H9 (cell line): ENCODE results near the gene GNA12. TPM values are rescaled to one million over a fixed set of nuclear protein-coding genes. Genes with fewer than 3 reads are reported as not detected.

Source experiments
- DNase-seq: peaks from one replicate; pipeline ENCODE4 v3.0.0-alpha.2; 2017
- H2AFZ ChIP-seq: one replicate; pipeline ENCODE4 v1.6.1; 2013; ENCODE audit warnings: mild to moderate bottlenecking, low read length, control low read depth, moderate library complexity
- H2AK5ac ChIP-seq: 2 replicates; pipeline ENCODE4 v1.6.1; 2013; ENCODE audit warnings: low read length, control low read depth, mixed read lengths; ENCODE audit not compliant: insufficient read length
- H2BK120ac ChIP-seq: one replicate; pipeline ENCODE4 v1.6.1; 2013; ENCODE audit warnings: low read depth, mild to moderate bottlenecking, low read length, control low read depth, inconsistent platforms; ENCODE audit not compliant: poor library complexity, severe bottlenecking
- H2BK12ac ChIP-seq: 2 replicates; pipeline ENCODE4 v1.6.1; 2013; ENCODE audit warnings: low read length, control low read depth, mixed read lengths, low read depth; ENCODE audit not compliant: insufficient read length
- H2BK15ac ChIP-seq: 2 replicates; pipeline ENCODE4 v1.6.1; 2013; ENCODE audit warnings: low read depth, low read length, control low read depth
- H2BK20ac ChIP-seq: one replicate; pipeline ENCODE4 v1.6.1; 2013; ENCODE audit warnings: low read depth, mild to moderate bottlenecking, low read length, control low read depth, inconsistent platforms; ENCODE audit not compliant: poor library complexity, severe bottlenecking
- H2BK5ac ChIP-seq: 2 replicates; pipeline ENCODE4 v1.6.1; 2013; ENCODE audit warnings: low read length, control low read depth, mixed read lengths; ENCODE audit not compliant: insufficient read length
- H3K14ac ChIP-seq: 2 replicates; pipeline ENCODE4 v1.6.1; 2013; ENCODE audit warnings: low read length, control low read depth; ENCODE audit not compliant: insufficient read depth
- H3K18ac ChIP-seq: 2 replicates; pipeline ENCODE4 v1.6.1; 2013; ENCODE audit warnings: low read depth, mild to moderate bottlenecking, mixed read lengths, low read length, control low read depth; ENCODE audit not compliant: insufficient read length
- H3K23ac ChIP-seq: 2 replicates; pipeline ENCODE4 v1.6.1; 2013; ENCODE audit warnings: low read length, control low read depth, mixed read lengths, low read depth; ENCODE audit not compliant: insufficient read length
- H3K23me2 ChIP-seq: 2 replicates; pipeline ENCODE4 v1.6.1; 2013; ENCODE audit warnings: low read depth, mild to moderate bottlenecking, mixed read lengths, low read length, control low read depth; ENCODE audit not compliant: insufficient read length, poor library complexity, severe bottlenecking
- H3K27ac ChIP-seq: 2 replicates; pipeline ENCODE4 v1.5.1; 2013; ENCODE audit warnings: low read length, control low read depth, mixed read lengths, low read depth; ENCODE audit not compliant: insufficient read length
- H3K27me3 ChIP-seq: 2 replicates; pipeline ENCODE4 v1.6.1; 2013; ENCODE audit warnings: low read length, control low read depth, inconsistent platforms; ENCODE audit not compliant: insufficient read depth
- H3K4ac ChIP-seq: 2 replicates; pipeline ENCODE4 v1.6.1; 2013; ENCODE audit warnings: low read depth, mild to moderate bottlenecking, control low read depth, inconsistent platforms, low read length, moderate library complexity
- H3K4me1 ChIP-seq: 2 replicates; pipeline ENCODE4 v1.6.1; 2013; ENCODE audit warnings: low read length, control low read depth, inconsistent platforms; ENCODE audit not compliant: insufficient read depth
- H3K4me2 ChIP-seq: 2 replicates; pipeline ENCODE4 v1.6.1; 2013; ENCODE audit warnings: low read length, control low read depth, mixed read lengths; ENCODE audit not compliant: insufficient read length, insufficient read depth
- H3K56ac ChIP-seq: 2 replicates; pipeline ENCODE4 v1.6.1; 2013; ENCODE audit warnings: low read depth, mild to moderate bottlenecking, mixed read lengths, low read length, control low read depth; ENCODE audit not compliant: insufficient read length
- H3K79me1 ChIP-seq: 2 replicates; pipeline ENCODE4 v1.6.1; 2013; ENCODE audit warnings: low read depth, mild to moderate bottlenecking, moderate library complexity, low read length, control low read depth, inconsistent platforms; ENCODE audit not compliant: insufficient read depth, poor library complexity, severe bottlenecking
- H3K79me2 ChIP-seq: 2 replicates; pipeline ENCODE4 v1.6.1; 2013; ENCODE audit warnings: low read length, control low read depth, inconsistent platforms; ENCODE audit not compliant: insufficient read depth
- H3K9ac ChIP-seq: 2 replicates; pipeline ENCODE4 v1.6.1; 2013; ENCODE audit warnings: low read length, control low read depth, mixed read lengths; ENCODE audit not compliant: insufficient read length; ENCODE audit errors: extremely low read depth
- H3K9me3 ChIP-seq: one replicate; pipeline ENCODE4 v1.6.1; 2013; ENCODE audit warnings: low read depth, low read length, inconsistent platforms; ENCODE audit not compliant: control insufficient read depth
- H3T11ph ChIP-seq: one replicate; pipeline ENCODE4 v1.6.1; 2013; ENCODE audit warnings: mild to moderate bottlenecking, low read length, control low read depth, inconsistent platforms
- H4K20me1 ChIP-seq: one replicate; pipeline ENCODE4 v1.6.1; 2013; ENCODE audit not compliant: control insufficient read depth, insufficient read length, insufficient read depth
- H4K5ac ChIP-seq: 2 replicates; pipeline ENCODE4 v1.6.1; 2013; ENCODE audit warnings: low read depth, mild to moderate bottlenecking, mixed read lengths, low read length, control low read depth; ENCODE audit not compliant: insufficient read length
- H4K8ac ChIP-seq: replicated peaks from 2 replicates; pipeline ENCODE4 v1.6.1; 2013; ENCODE audit warnings: low read length, control low read depth, mixed read lengths, low read depth; ENCODE audit not compliant: insufficient read length
- H4K91ac ChIP-seq: 2 replicates; pipeline ENCODE4 v1.6.1; 2013; ENCODE audit warnings: low read depth, mild to moderate bottlenecking, moderate library complexity, mixed read lengths, low read length, control low read depth; ENCODE audit not compliant: insufficient read length
- H3K27ac Mint-ChIP-seq, 3 experiments: 2 replicates in 2 of 3; 3 replicates in 1 of 3; pipeline ENCODE4 v1.8.0; 2020 to 2021; ENCODE audit warnings: mixed read lengths in 3 of 3, mild to moderate bottlenecking in 1 of 3, moderate library complexity in 1 of 3
- H3K27me3 Mint-ChIP-seq: 2 replicates; pipeline ENCODE4 v1.8.0; 2021; ENCODE audit warnings: low read depth, mild to moderate bottlenecking, moderate library complexity, mixed read lengths
- H3K36me3 Mint-ChIP-seq, 3 experiments: 2 replicates in 2 of 3; 3 replicates in 1 of 3; pipeline ENCODE4 v1.8.0; 2020 to 2021; ENCODE audit warnings: low read depth in 3 of 3, mixed read lengths in 3 of 3; ENCODE audit not compliant: insufficient read depth in 1 of 3
- H3K4me1 Mint-ChIP-seq, 2 experiments: 2 replicates each; pipeline ENCODE4 v1.8.0; 2020; ENCODE audit warnings: mixed read lengths in 2 of 2
- H3K4me3 Mint-ChIP-seq, 2 experiments: 2 replicates in 1 of 2; 3 replicates in 1 of 2; pipeline ENCODE4 v1.8.0; 2020 to 2021; ENCODE audit warnings: mild to moderate bottlenecking in 2 of 2, mixed read lengths in 2 of 2, moderate library complexity in 1 of 2
- H3K9me3 Mint-ChIP-seq, 2 experiments: 2 replicates in 1 of 2; 3 replicates in 1 of 2; pipeline ENCODE4 v1.8.0; 2020; ENCODE audit warnings: mild to moderate bottlenecking in 2 of 2, mixed read lengths in 2 of 2, moderate library complexity in 1 of 2
- WGBS: extraction: QIAGEN DNeasy Blood & Tissue Kit; methylation state at CpG from one replicate; pipeline ENCODE4 v1.1.7; 2013; ENCODE audit warnings: missing lambda C conversion rate, low lambda C conversion rate, mixed read lengths; ENCODE audit not compliant: insufficient read length; ENCODE audit errors: extremely low coverage; 5-methylcytosine and 5-hydroxymethylcytosine counted together
- total RNA-seq: library from RNA; stranded (reverse); gene quantifications from 2 replicates; pipeline ENCODE4 v1.2.1, GENCODE V29; 2021
- TF ChIP-seq, protein P1 (sequence below): fragments of 200-600 bp; sonication (generic); conservative IDR thresholded peaks from 3 replicates; pipeline ENCODE4 v1.8.0; 2021; ENCODE audit warnings: antibody characterized with exemption, mild to moderate bottlenecking

The GNA12 gene
- total RNA-seq, 1 experiment from 2014 or later, result 60.2 TPM

DNA sequence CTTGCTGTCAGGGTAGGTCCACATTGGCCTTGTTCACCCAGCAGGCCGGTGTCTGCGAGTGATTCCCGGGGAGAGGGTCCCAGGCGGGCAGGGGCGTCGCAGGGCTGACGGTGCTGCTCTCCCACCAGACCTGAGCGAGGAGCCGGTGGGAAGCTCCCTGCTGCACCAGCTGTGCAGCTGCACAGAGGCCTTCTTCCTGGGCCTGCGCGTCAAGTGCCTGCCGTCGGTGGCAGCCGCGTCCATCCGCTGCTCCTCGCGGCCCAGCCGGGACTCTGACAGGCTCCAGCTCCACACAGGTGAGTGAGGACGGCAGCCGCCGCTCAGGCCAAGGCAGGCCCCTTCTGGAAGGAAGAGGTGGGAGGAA lies 141.5 kb downstream of the GNA12 start:
- peaks cover 0 to 1% (median 0%) of the 10 kb centered on the region in 3 experiments; a peak in 2 of 7 replicates for H3K36me3 Mint-ChIP-seq
- H3K9ac ChIP-seq, result no peak overlapping the region
- H3K4ac ChIP-seq, result no peak overlapping the region
- H2BK20ac ChIP-seq, result no peak overlapping the region
- H3K56ac ChIP-seq, result no peak overlapping the region
- TF ChIP-seq, protein P1, sequence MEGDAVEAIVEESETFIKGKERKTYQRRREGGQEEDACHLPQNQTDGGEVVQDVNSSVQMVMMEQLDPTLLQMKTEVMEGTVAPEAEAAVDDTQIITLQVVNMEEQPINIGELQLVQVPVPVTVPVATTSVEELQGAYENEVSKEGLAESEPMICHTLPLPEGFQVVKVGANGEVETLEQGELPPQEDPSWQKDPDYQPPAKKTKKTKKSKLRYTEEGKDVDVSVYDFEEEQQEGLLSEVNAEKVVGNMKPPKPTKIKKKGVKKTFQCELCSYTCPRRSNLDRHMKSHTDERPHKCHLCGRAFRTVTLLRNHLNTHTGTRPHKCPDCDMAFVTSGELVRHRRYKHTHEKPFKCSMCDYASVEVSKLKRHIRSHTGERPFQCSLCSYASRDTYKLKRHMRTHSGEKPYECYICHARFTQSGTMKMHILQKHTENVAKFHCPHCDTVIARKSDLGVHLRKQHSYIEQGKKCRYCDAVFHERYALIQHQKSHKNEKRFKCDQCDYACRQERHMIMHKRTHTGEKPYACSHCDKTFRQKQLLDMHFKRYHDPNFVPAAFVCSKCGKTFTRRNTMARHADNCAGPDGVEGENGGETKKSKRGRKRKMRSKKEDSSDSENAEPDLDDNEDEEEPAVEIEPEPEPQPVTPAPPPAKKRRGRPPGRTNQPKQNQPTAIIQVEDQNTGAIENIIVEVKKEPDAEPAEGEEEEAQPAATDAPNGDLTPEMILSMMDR, result no peak
- peaks cover 15% of the 10 kb centered on the region in 2 experiments for H3K4me1 Mint-ChIP-seq
- DNase-seq, result no peak
- no peaks in the 10 kb centered on the region for H3K79me2 ChIP-seq
- H3K14ac ChIP-seq, result no peak overlapping the region; the same call in 1 of the 2 replicates
- H3K4me2 ChIP-seq, result no peak overlapping the region
- H3K23me2 ChIP-seq, result no peaks in the 10 kb centered on the region
- H3K27ac ChIP-seq, result no peak overlapping the region
- no peak overlapping the region for H2AK5ac ChIP-seq
- H4K20me1 ChIP-seq, result no peaks in the 10 kb centered on the region
- H3K27ac Mint-ChIP-seq, result peak overlapping the region in 1 of 3 experiments; percentile 84; a peak in 2 of 7 replicates
- no peak overlapping the region for H4K8ac ChIP-seq
- H2BK5ac ChIP-seq, result no peak overlapping the region
- peaks cover 2% of the 10 kb centered on the region for H3K27me3 Mint-ChIP-seq
- H3K27me3 ChIP-seq, result no peaks in the 10 kb centered on the region
- H3K9me3 Mint-ChIP-seq, result no peaks in the 10 kb centered on the region
- H3K4me1 ChIP-seq, result no peaks in the 10 kb centered on the region
- H4K91ac ChIP-seq, result no peak overlapping the region
- no peaks in the 10 kb centered on the region for H3K79me1 ChIP-seq
- no peak overlapping the region for H4K5ac ChIP-seq
- H2BK12ac ChIP-seq, result no peak overlapping the region
- no peak overlapping the region for H3K18ac ChIP-seq
- H3K23ac ChIP-seq, result no peak overlapping the region
- no peaks in the 10 kb centered on the region for H3K9me3 ChIP-seq
- no peak overlapping the region for H2BK15ac ChIP-seq
- H2AFZ ChIP-seq, result no peak overlapping the region
- WGBS, result no CpG with 5 or more reads among the region's 22 CpGs
- H3T11ph ChIP-seq, result no peak overlapping the region
- no peak overlapping the region for H2BK120ac ChIP-seq
- H3K4me3 Mint-ChIP-seq, result no peak overlapping the region
